Activated T-cell treated with anti-CD3 and anti-CD28 coated beads, Interleukin-2, amount 50 U/mL, for 72 hours (primary cell): ENCODE measurements around the gene GYG1. TPM values are rescaled to one million over a fixed set of nuclear protein-coding genes. Genes with fewer than 3 reads are reported as not detected.
A peak's percentile ranks its signal among the peaks of the same experiment; 100 is the strongest.

Source experiments
- ATAC-seq, 2 donors: fragments of 150-1000 bp; cut with Tn5 transposase; replicated peaks in 1 of 2; 2 replicates each; pipeline ENCODE4 v1.10.0; 2021; ENCODE audit warnings: moderate library complexity in 2 of 2, mild to moderate bottlenecking in 1 of 2
- DNase-seq, 2 donors: peaks; one replicate each; pipeline ENCODE4 v3.0.0; 2021 to 2022; ENCODE audit warnings: mixed read lengths in 1 of 2
- H3K27ac Mint-ChIP-seq: one replicate; pipeline ENCODE4 v1.8.0; 2022; ENCODE audit warnings: mild to moderate bottlenecking, moderate library complexity, mixed read lengths
- H3K27me3 Mint-ChIP-seq: one replicate; pipeline ENCODE4 v1.8.0; 2022; ENCODE audit warnings: low read depth, mixed read lengths
- H3K36me3 Mint-ChIP-seq, 2 donors: one replicate each; pipeline ENCODE4 v1.8.0; 2022; ENCODE audit warnings: mixed read lengths in 2 of 2, mild to moderate bottlenecking in 1 of 2; ENCODE audit not compliant: insufficient read depth in 2 of 2
- H3K4me1 Mint-ChIP-seq: one replicate; pipeline ENCODE4 v1.8.0; 2022; ENCODE audit warnings: low read depth, mixed read lengths
- H3K4me3 Mint-ChIP-seq, 2 donors: one replicate each; pipeline ENCODE4 v1.8.0; 2022; ENCODE audit warnings: mild to moderate bottlenecking in 2 of 2, mixed read lengths in 2 of 2, moderate library complexity in 2 of 2
- H3K9me3 Mint-ChIP-seq, 2 donors: one replicate each; pipeline ENCODE4 v1.8.0; 2022; ENCODE audit warnings: mixed read lengths in 2 of 2
- total RNA-seq, 2 donors: library from RNA; stranded (reverse); gene quantifications; one replicate each; pipeline ENCODE4 v1.2.3, GENCODE V29; 2022

Gene GYG1
- total RNA-seq, 2 donors from 2014 or later, result 14.1 to 21.7 TPM

GRCh38 chr3:148998297-148998696, 7.0 kb downstream of the GYG1 start:
- H3K4me3 Mint-ChIP-seq, result peak overlapping the region in 1 of 2 donors; percentile 66
- no peaks in the 10 kb centered on the region for H3K9me3 Mint-ChIP-seq
- DNase-seq (no peak), ATAC-seq (no peak)
- peaks cover 27% of the 10 kb centered on the region for H3K4me1 Mint-ChIP-seq
- H3K36me3 Mint-ChIP-seq, result peaks cover 4 to 13% of the 10 kb centered on the region in 2 donors
- no peaks in the 10 kb centered on the region for H3K27me3 Mint-ChIP-seq
- H3K27ac Mint-ChIP-seq, result peak overlapping the region; percentile 83

GRCh38 chr3:148998715-148999423, 7.5 kb downstream of the GYG1 start:
- Mint-ChIP-seq H3K4me3 (peak overlapping the region in 1 of 2 donors; percentile 66), H3K27me3 (no peaks in the 10 kb centered on the region), H3K36me3 (peaks cover 4 to 13% of the 10 kb centered on the region in 2 donors), H3K27ac (peak overlapping the region; percentile 83), H3K4me1 (peaks cover 26% of the 10 kb centered on the region), H3K9me3 (no peaks in the 10 kb centered on the region)
- ATAC-seq (peak in 1 of 2 donors; percentile 41), DNase-seq (no peak)

- H3K27me3 Mint-ChIP-seq, result no peaks in the 10 kb centered on the region
- peaks cover 30% of the 10 kb centered on the region for H3K4me1 Mint-ChIP-seq
- H3K4me3 Mint-ChIP-seq, result peak overlapping the region in 1 of 2 donors; percentile 38
- H3K36me3 Mint-ChIP-seq, result peaks cover 4 to 10% of the 10 kb centered on the region in 2 donors
- peak overlapping the region; percentile 58 for H3K27ac Mint-ChIP-seq
- ATAC-seq (no peak), DNase-seq (no peak)
- no peaks in the 10 kb centered on the region for H3K9me3 Mint-ChIP-seq
Observed at GRCh38 chr3:148999806-149000205, 8.5 kb downstream of the GYG1 start.

- Mint-ChIP-seq H3K9me3 (no peaks in the 10 kb centered on the region), H3K4me1 (peaks cover 30% of the 10 kb centered on the region), H3K4me3 (peak overlapping the region in 1 of 2 donors; percentile 38), H3K27me3 (no peaks in the 10 kb centered on the region), H3K27ac (peak overlapping the region; percentile 58), H3K36me3 (peaks cover 4 to 7% of the 10 kb centered on the region in 2 donors)
- ATAC-seq, result no peak
- DNase-seq, result no peak
Observed at GRCh38 chr3:149000206-149000745, 8.9 kb downstream of the GYG1 start.

GRCh38 chr3:149001727-149002126, 10.4 kb downstream of the GYG1 start:
- Mint-ChIP-seq H3K4me1 (peaks cover 30% of the 10 kb centered on the region), H3K27me3 (no peaks in the 10 kb centered on the region), H3K27ac (no peak overlapping the region), H3K9me3 (no peaks in the 10 kb centered on the region), H3K36me3 (peaks cover 0 to 4% of the 10 kb centered on the region in 2 donors), H3K4me3 (no peak overlapping the region)
- DNase-seq, result no peak
- ATAC-seq, result no peak

GRCh38 chr3:149003653-149004305, 12.4 kb downstream of the GYG1 start:
- DNase-seq, result peak; percentile 4 to 39
- Mint-ChIP-seq H3K9me3 (no peaks in the 10 kb centered on the region), H3K27ac (no peak overlapping the region)

GRCh38 chr3:149004622-149005021, 13.3 kb downstream of the GYG1 start:
- Mint-ChIP-seq H3K36me3 (peaks cover 0 to 5% of the 10 kb centered on the region in 2 donors), H3K4me1 (peaks cover 9% of the 10 kb centered on the region), H3K4me3 (no peak overlapping the region), H3K27ac (no peak overlapping the region), H3K27me3 (no peaks in the 10 kb centered on the region), H3K9me3 (no peaks in the 10 kb centered on the region)
- ATAC-seq, result no peak
- DNase-seq, result no peak

More at GRCh38 chr3:149003653-149004305, 12.4 kb downstream of the GYG1 start:
- Mint-ChIP-seq H3K4me1 (peaks cover 17% of the 10 kb centered on the region), H3K36me3 (peaks cover 0 to 5% of the 10 kb centered on the region in 2 donors), H3K27me3 (no peaks in the 10 kb centered on the region), H3K4me3 (peak overlapping the region in 1 of 2 donors; percentile 41)
- ATAC-seq, result peak; percentile 34 to 86

GRCh38 chr3:149005416-149005815, 14.1 kb downstream of the GYG1 start:
- DNase-seq, result no peak
- H3K9me3 Mint-ChIP-seq, result no peaks in the 10 kb centered on the region
- no peak for ATAC-seq
- H3K27me3 Mint-ChIP-seq, result no peaks in the 10 kb centered on the region
- H3K36me3 Mint-ChIP-seq, result peaks cover 0 to 6% of the 10 kb centered on the region in 2 donors
- H3K27ac Mint-ChIP-seq, result no peak overlapping the region
- H3K4me3 Mint-ChIP-seq, result no peak overlapping the region
- peaks cover 10% of the 10 kb centered on the region for H3K4me1 Mint-ChIP-seq

GRCh38 chr3:149007567-149008257, 16.4 kb downstream of the GYG1 start:
- ATAC-seq (no peak), DNase-seq (no peak)
- H3K4me1 Mint-ChIP-seq, result peaks cover 10% of the 10 kb centered on the region
- peaks cover 0 to 9% of the 10 kb centered on the region in 2 donors for H3K36me3 Mint-ChIP-seq
- H3K9me3 Mint-ChIP-seq, result no peaks in the 10 kb centered on the region
- no peaks in the 10 kb centered on the region for H3K27me3 Mint-ChIP-seq
- no peak overlapping the region for H3K4me3 Mint-ChIP-seq
- no peak overlapping the region for H3K27ac Mint-ChIP-seq

- H3K27ac Mint-ChIP-seq, result peak overlapping the region; percentile 89
- H3K4me3 Mint-ChIP-seq, result peak overlapping the region in 1 of 2 donors; percentile 17
- no peaks in the 10 kb centered on the region for H3K9me3 Mint-ChIP-seq
- H3K27me3 Mint-ChIP-seq, result no peaks in the 10 kb centered on the region
- peak; percentile 29 to 44 for DNase-seq
- H3K4me1 Mint-ChIP-seq, result peaks cover 4% of the 10 kb centered on the region
- H3K36me3 Mint-ChIP-seq, result peaks cover 0 to 15% of the 10 kb centered on the region in 2 donors
- peak; percentile 97 to 99 for ATAC-seq
Observed at GRCh38 chr3:149009732-149010131, 18.4 kb downstream of the GYG1 start.

- Mint-ChIP-seq H3K36me3 (peaks cover 0 to 16% of the 10 kb centered on the region in 2 donors), H3K27me3 (no peaks in the 10 kb centered on the region), H3K9me3 (no peaks in the 10 kb centered on the region), H3K4me3 (no peak overlapping the region), H3K27ac (peak overlapping the region; percentile 8), H3K4me1 (peaks cover 4% of the 10 kb centered on the region)
- DNase-seq (no peak), ATAC-seq (no peak)
Observed at GRCh38 chr3:149010504-149010951, 19.2 kb downstream of the GYG1 start.

- no peaks in the 10 kb centered on the region for H3K27me3 Mint-ChIP-seq
- peaks cover 4% of the 10 kb centered on the region for H3K4me1 Mint-ChIP-seq
- peak overlapping the region; percentile 8 for H3K27ac Mint-ChIP-seq
- no peak overlapping the region for H3K4me3 Mint-ChIP-seq
- ATAC-seq (no peak), DNase-seq (no peak)
- H3K36me3 Mint-ChIP-seq, result peaks cover 0 to 16% of the 10 kb centered on the region in 2 donors
- H3K9me3 Mint-ChIP-seq, result no peaks in the 10 kb centered on the region
Observed at GRCh38 chr3:149010966-149011365, 19.6 kb downstream of the GYG1 start.

GRCh38 chr3:149011676-149012075, 20.3 kb downstream of the GYG1 start:
- H3K4me3 Mint-ChIP-seq, result no peak overlapping the region
- peaks cover 8% of the 10 kb centered on the region for H3K4me1 Mint-ChIP-seq
- no peaks in the 10 kb centered on the region for H3K9me3 Mint-ChIP-seq
- no peak overlapping the region for H3K27ac Mint-ChIP-seq
- H3K36me3 Mint-ChIP-seq, result peaks cover 0 to 16% of the 10 kb centered on the region in 2 donors
- DNase-seq (no peak), ATAC-seq (no peak)
- H3K27me3 Mint-ChIP-seq, result no peaks in the 10 kb centered on the region
